Subcutaneous abdominal adipose tissue (tissue), 5 donors: ENCODE measurements around the gene PTK6.

Experiments
- H3K27ac ChIP-seq: one replicate; pipeline ENCODE4 v1.7.0; 2013; ENCODE audit warnings: low read depth, mild to moderate bottlenecking, inconsistent platforms, low read length, moderate library complexity
- H3K27me3 ChIP-seq, 5 donors: one replicate each; pipeline ENCODE4 v1.7.0; 2013; ENCODE audit warnings: low read length in 5 of 5, inconsistent platforms in 1 of 5; ENCODE audit not compliant: control insufficient read depth in 5 of 5, insufficient read depth in 4 of 5
- H3K36me3 ChIP-seq, 5 donors: one replicate each; pipeline ENCODE4 v1.7.0; 2013; ENCODE audit warnings: low read length in 5 of 5; ENCODE audit not compliant: control insufficient read depth in 5 of 5, insufficient read depth in 5 of 5
- H3K4me1 ChIP-seq, 5 donors: one replicate each; pipeline ENCODE4 v1.7.0; 2013; ENCODE audit warnings: low read length in 5 of 5, mild to moderate bottlenecking in 3 of 5, moderate library complexity in 1 of 5; ENCODE audit not compliant: control insufficient read depth in 5 of 5, insufficient read depth in 5 of 5
- H3K4me3 ChIP-seq, 5 donors: one replicate each; pipeline ENCODE4 v1.7.0; 2013; ENCODE audit warnings: low read length in 5 of 5, low read depth in 1 of 5
- H3K9ac ChIP-seq, 5 donors: one replicate each; pipeline ENCODE4 v1.7.0; 2013; ENCODE audit warnings: low read length in 5 of 5, mild to moderate bottlenecking in 4 of 5, moderate library complexity in 3 of 5
- H3K9me3 ChIP-seq, 5 donors: one replicate each; pipeline ENCODE4 v1.7.0; 2013; ENCODE audit warnings: low read length in 5 of 5; ENCODE audit not compliant: control insufficient read depth in 5 of 5
- donor health status: healthy.
- donor health status: healthy.
- donor health status: healthy.
- donor health status: healthy.
- donor health status: healthy.

Gene PTK6

GRCh38 chr20:63478346-63479302, 58.6 kb downstream of the PTK6 start:
- H3K27me3 ChIP-seq, result peaks cover 32 to 79% (median 66%) of the 10 kb centered on the region in 5 donors
- no peak overlapping the region for H3K9ac ChIP-seq
- H3K9me3 ChIP-seq, result no peaks in the 10 kb centered on the region
- H3K36me3 ChIP-seq, result no peaks in the 10 kb centered on the region
- H3K27ac ChIP-seq, result no peak overlapping the region
- peaks cover 0 to 9% (median 0%) of the 10 kb centered on the region in 5 donors for H3K4me1 ChIP-seq
- no peak overlapping the region for H3K4me3 ChIP-seq
